DND-41 (cell line): ENCODE data around the gene CLN6.

ENCODE experiments used
- CTCF ChIP-seq: IDR thresholded peaks from 2 replicates; pipeline ENCODE4 v1.5.1; 2012; ENCODE audit warnings: borderline replicate concordance, low read length, moderate library complexity, mild to moderate bottlenecking; ENCODE audit not compliant: poor library complexity, severe bottlenecking; ENCODE audit errors: extremely low read depth
- EZH2 ChIP-seq: IDR thresholded peaks from 3 replicates; pipeline ENCODE4 v1.6.1; 2012; ENCODE audit warnings: borderline replicate concordance, low read depth, mild to moderate bottlenecking, moderate library complexity, low read length, inconsistent platforms; ENCODE audit not compliant: severe bottlenecking

DNA sequence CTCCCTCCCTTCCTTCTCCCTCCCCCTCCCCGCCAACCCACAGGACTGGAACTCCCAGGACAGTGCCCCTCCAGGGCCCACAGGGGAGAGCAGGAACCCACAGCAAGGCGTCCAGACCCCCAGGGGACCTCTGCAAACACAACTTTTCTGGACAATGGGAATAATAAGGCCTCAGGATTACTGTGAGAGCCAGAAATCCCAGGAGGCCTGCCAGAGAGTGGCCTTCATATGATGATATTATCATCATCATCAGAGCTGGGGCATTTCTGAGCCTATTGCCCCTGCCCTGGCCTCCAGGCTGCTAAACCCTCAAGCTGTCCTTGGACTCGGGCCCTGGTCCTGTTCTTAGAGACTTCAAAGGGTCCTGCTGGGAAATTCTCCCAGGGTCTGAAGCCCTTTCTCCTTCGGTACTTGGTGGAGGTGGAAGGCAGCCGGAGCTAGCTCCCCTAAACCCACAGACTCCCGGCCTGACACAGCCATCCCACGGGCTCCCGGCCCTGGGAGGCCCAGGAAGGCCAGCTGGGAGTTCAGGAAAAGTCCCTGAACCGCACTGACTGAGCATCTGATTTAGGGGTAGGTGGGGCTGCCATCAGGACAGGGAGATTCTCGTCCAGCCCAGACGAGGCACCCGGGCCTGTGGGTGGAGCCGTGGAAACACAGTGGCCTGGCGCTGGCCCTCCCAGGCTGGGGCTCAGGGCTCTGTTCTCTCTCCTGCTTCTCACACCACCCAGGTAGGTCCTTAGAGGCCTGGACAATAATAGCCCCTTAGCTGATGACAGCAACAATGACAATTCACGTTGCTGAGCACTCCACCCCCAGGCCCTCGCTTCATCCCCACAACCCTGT lies 29.3 kb downstream of the CLN6 start:
- TF ChIP-seq CTCF (no peak), EZH2 (no peak)
